HG02798 (cell line): ENCODE data around the gene KIF12.

ENCODE experiments used
- ATAC-seq: cut with Tn5 transposase; IDR thresholded peaks from one replicate; pipeline ENCODE4 v1.9.1; 2021; ENCODE audit warnings: mild to moderate bottlenecking; ENCODE audit not compliant: unreplicated experiment, poor library complexity

Gene KIF12

GRCh38 chr9:114108016-114108833 lies 9.1 kb upstream of the KIF12 start:
- peak; percentile 62 for ATAC-seq

DNA sequence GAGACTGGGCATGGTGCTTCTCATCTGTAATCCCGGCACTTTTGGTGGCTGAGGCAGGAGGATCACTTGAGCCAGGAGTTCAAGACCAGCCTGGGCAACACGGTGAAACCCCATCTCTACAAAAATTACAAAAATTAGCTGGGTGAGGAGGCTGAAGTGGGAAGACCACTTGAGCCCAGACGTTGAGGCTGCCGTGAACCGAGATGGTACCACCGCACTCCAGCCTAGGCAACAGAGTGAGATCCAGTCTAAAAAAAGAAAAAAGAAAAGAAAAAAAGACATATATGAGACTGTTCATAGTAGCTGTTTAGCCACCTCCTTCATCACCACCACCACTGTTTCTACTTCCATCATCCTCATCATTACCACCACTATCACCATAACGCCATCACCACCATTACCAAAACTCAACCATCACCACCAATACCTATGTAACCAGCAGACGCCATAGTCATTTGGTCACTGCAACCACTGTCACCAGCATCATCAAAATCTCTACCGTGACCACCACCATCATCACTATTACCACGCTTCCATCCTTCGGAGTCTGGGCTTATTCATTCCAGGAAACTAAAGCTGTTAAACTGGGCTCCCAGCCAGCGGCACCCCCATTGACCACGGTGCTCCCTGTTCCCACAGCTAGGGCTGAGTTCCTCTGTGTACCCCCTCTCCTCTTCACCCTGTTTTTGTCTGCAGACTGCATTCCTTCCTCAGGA lies 8.4 kb upstream of the KIF12 start:
- no peak for ATAC-seq

DNA sequence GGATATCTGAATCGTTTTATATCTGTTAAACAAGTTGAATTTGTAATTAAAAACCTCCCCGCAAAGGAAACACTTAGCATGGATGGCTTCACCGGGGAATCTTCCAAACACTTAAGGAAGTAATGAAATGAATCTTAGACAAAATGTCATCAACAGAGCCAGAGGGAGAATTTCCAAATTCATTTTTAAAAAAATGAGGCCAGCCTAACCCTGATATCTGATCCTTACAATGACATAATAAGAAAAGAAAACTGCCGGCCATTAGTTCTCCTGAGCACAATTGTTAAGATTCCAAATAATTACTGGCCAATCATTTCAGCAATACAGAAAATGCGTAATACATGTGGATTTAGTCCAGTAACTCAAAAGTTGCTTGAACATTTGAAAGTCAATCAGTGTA lies 6.1 kb upstream of the KIF12 start:
- ATAC-seq, result no peak

DNA sequence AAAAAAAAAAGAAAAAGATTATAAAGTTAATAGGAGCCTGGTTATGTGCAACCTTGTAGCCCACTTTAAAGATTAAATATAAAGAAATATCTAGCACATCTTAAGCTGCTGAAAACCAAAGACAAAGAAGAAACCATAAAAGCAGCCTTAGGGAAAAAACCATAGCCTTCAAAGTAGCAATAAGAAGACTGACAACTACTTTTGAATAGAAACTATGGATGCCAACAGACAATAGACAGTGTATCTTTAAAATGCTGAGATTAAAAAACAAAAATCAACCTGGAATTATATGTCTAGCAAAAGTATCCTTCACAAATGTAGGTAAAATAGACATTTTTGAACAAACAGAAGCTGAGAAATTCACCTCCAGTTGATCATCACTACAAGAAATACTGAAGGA lies 3.4 kb upstream of the KIF12 start:
- no peak for ATAC-seq

DNA sequence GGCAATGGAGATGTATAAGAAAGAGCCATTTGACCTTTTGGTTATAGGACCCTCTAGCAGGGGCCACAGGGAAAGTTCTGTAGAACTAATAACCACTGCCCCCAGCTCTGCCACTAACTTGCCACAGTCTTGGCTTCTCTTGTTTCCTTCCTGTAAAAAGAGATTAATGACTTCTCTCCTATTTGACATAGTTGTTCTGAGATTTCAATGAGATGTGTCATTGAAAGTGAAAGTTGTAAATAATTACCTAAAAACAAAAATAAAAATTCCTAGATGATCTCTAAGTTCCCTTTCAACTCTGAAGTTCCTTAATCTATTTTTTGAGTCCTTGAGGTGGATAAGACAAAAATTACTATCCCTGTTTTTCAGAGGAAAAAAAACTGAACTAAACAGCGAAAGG lies 1.4 kb upstream of the KIF12 start:
- no peak for ATAC-seq

- no peak for ATAC-seq
Measured at GRCh38 chr9:114099669-114100270, 678 bp upstream of the KIF12 start.

- no peak for ATAC-seq
Measured at GRCh38 chr9:114098021-114098935, 814 bp downstream of the KIF12 start.

DNA sequence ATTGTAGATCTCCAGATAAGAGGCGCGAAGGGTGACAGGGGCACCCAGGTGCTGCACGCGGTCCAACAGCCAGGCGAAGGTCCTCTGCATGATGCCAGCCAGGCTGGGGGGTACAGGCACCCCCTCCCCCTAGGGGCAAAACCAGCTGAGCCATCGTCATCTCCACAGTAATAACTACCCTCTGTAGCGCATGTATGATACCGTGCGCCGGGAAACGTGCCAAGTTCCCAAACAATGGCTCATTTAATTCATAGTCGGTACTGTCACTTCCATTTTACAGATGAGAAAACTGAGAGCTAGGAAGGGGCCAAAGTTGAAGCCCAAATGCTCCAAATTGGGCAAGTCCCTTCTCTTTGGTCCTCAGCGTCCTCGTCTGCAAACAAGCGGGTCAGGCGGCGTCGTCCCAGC lies 1.5 kb downstream of the KIF12 start:
- no peak for ATAC-seq

DNA sequence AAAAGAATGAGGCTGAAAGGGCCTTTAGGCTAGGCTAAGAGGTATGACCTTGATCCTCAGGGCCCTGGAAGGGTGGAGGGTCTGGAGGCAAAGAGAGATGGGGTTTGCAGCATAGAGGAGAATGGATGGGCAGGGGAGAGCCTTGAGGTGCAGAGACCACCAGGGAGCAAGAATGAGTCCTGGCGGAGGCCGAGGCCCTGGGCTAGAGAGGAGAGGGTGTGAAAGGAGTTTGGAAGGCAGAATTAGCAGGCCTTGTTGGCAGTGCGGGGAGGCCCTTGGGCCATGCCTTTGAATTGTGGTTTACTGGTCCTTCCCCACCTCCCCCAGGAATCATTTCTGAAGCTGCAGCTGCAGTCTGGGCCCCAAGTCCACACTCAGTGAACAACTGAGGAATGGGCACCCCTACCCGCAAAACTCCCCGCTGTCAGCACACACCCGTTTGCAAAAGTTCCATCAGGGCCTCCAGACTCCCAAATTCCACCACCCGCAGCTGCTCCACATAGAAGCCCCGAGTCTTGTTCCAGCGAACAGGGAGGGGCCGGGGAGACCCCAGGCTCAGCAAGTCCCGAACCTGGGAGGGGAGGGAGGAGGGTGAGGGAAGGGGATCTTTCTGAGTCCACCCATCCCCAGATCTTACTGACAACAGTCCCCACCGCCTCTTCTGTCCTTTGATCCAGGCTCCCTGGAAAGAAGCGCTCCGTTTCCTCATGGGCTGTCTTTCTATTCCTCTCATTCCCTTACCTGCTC lies 2.1 kb downstream of the KIF12 start:
- ATAC-seq, result no peak

- no peak for ATAC-seq
Measured at GRCh38 chr9:114096041-114096511, 3.0 kb downstream of the KIF12 start.

DNA sequence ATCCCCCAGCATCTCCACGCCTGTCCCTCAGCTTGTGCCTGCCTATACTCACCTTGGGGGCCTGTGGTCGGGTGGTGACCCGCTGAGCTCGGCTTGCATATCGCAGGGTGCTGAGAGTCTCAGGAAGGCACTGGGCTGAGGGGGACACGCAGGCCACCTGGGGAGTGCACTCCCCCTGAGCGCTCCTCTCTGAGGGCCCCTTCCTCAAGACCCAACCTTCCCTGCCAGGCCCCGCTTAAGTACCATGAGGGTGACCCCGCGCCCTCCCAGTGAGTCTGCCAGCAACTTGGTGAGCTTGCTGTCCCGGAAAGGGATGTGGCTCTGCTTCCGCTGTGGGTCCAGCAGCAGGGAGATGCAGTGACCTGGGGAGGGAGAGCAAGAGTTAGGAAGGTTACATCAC lies 4.1 kb downstream of the KIF12 start:
- no peak for ATAC-seq

- ATAC-seq, result no peak
Measured at GRCh38 chr9:114093761-114094505, 5.2 kb downstream of the KIF12 start.

GRCh38 chr9:114093031-114093471 lies 6.0 kb downstream of the KIF12 start:
- no peak for ATAC-seq

GRCh38 chr9:114092336-114092735 lies 6.8 kb downstream of the KIF12 start:
- ATAC-seq, result no peak

GRCh38 chr9:114091711-114092110 lies 7.4 kb downstream of the KIF12 start:
- no peak for ATAC-seq

GRCh38 chr9:114090798-114091197 lies 8.3 kb downstream of the KIF12 start:
- no peak for ATAC-seq

DNA sequence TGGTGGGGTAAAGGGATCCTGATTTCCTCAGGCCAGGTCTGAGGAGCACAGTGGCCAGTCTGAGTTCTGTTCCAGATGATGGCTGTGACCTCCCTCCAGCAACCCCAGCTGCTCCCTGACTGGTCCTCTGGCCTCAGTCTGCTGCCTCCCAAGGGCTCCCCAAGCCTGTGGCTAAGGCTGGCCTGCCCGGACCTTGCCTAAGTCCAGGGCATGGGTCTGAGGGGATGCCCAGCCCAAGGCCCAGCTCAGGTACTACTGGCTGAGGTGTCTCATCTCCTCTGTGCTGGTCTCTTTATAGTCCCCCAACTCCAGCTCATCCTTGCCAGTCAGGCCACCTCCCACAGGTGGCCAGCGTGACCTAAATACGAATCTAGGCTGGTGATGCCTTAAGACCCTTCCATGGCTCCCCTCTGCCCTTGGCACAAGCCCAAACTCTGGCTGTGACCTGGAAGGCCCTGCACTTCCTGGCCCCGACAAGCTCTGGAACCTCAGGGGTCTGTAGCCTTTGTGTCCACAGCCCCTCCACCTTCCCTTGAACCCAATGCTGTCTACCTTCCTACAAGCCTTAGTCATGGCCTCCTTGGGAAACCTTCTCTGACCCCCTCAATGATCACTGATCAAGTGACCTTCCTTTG lies 9.8 kb downstream of the KIF12 start:
- no peak for ATAC-seq

DNA sequence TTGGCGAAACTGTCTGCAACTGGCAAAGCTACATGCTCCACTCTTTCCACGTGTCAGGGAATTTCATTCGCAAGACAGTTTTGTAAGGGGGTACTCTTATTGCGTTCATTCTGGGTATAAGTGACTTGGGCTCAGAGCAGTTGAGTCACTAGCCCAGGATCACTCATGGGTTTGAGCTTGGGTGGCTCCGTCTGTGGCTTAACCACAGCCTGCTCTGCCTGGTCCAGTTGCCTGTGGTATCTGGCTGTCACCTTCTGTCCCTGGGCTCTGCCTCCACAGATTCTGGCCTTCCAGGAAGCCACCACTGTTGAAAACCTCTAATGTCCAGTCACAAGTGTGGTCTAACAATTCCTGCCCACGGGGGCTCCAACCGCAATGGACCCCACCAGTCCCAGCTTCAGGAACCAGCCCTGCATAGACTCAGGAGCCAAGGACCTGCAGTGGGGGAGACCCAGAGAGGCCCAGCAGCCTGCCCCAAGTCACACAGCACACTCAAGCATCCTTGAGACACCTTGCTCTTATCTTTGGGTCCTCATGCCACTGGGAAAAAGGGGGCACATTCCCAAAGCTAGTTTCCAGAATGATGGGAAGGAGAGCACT lies 10.4 kb downstream of the KIF12 start:
- no peak for ATAC-seq
